Fibroblast of skin of back (primary cell): ENCODE data around the gene CBX2.

ENCODE experiments used
- DNase-seq: peaks from one replicate; pipeline ENCODE4 v3.0.0-alpha.2; 2013

Gene CBX2

GRCh38 chr17:79789943-79790804, 12.2 kb downstream of the CBX2 start:
- DNase-seq: no peak

DNA sequence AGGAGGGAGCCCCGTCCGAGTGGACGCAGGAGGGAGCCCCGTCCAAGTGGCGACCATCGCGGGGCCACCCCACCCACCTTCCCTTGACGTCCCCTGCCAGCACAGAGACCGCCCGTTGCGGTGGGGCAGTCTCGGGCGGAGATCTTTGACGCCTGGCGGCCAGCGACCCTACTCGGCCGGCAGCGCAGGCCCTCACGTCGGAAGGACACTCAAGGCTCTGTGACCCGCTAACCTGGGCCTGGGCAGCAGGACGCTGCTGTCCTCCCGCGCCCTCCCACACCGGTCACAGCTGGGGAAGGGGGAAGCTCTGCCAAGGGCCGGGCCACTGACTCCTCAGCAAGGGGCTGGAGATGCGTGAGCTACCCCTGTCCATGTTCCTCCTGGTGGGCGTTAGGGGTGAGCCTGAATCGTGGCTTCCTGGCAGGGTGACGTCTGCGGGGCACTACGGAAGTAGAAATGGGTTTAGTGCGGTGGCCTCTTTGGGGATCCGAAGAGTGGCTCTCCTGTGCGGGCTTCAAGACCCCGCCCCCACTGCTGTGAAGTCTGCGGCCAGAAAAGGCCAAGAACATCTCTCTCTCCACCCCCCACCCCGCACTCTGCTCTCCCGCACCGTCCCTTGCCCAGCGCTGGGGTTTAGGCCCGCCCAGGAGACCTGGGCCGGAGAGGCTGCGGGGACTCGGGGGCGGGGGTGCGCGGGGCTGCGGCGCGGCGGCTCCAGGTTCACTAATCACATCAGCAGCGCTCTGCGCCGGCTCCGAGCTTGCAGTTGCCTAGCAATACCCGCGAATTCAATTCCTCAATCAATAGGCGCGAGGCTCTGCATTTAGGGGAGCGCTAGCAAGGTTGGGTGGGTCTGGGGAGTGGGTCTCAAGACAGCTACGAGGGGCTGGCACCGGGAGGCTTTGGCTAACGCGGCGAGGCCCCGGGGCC, 13.1 kb downstream of the CBX2 start:
- DNase-seq: no peak

DNA sequence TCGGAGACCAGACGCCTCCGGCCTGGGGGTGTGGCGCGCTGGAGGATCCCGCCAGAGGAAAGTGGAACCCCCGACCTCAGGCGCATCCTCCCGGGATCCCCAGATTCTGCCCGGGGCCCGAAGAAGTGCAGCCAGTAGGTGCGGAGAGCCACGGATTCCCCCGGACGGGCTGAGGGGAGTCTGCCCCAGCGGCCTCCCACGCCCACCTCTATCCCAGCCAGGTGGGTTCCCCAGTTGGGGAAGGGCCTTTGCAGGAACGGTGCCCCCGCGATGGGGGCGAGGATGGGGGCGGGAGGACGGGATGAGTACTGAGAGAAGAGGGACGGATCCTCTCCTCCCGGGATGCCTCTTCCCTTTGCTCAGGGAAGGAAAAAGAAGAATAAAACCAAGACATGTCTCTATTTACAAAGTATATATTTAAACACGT, 13.8 kb downstream of the CBX2 start:
- no peak for DNase-seq

DNA sequence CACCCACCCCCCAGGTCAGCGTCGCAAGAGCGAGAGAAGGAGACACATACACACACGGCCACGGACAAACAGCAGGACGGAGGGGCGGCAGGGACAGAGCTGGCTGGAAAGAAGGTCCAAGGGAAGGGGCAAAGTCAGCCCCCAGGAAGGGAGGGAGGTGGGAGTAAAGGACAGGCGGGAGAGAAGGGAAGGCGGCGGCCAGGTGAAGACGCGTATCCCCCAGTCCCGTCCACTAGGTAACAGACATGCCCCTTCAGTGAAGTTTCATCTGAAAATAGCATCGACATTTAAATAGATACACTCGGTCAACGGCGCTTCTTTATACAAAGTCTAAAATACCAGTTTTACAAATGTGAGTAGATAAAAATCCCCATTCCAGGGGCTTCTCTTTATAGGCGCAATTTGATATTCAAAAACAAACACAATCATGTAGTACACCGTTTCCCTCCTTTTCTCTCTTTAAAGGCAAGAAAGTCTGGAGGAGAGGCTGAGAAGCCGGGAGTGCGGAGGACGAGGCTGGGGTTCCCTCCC, 14.5 kb downstream of the CBX2 start:
- no peak for DNase-seq

DNA sequence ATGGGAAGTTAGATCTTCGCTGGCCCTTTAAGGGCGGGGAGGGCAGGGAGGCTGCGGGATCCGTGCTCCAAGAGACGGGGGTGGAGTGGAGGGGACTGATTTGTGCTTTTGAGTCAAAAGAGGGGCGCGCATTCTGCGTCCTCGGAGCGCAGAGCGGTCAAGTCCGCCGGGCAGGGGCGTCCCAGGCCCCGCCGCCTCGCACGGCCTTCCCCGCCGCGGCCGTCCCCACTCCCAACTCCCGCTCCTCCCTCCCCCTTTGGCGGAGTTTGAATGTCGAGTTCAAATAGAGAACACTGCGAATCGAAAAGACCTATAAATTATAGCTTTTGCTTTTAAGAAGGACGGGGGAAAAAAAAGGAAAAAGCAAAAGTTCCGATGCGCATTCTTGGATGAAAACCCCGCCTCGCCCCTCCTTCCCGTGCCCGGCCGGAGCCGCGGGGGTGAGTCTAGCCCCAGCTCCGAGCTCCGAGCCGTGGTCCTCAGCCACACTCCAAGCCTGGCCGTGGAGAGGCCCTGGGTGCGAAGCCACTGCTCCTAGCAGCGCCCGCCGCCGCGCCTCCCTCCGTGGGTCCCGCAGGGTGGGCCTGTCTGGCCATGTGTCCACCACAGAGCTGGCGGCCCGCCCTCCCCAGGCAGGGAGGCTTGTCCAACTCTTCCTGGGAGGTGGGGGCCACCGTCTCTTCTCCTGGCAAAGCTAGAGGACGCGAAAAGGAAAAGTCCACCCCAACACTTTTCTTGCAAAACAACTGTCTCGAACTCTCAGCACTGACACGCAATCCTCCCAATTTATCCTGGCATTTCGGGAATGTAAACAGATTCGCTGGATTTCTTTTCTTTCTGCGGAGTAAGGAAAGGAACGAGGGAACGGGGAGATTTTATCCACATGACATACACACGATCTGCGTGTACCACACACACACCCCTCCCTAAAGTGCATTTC, 15.3 kb downstream of the CBX2 start:
- peak; percentile 88 for DNase-seq

GRCh38 chr17:79793924-79794304, 16.0 kb downstream of the CBX2 start:
- peak; percentile 61 for DNase-seq

- no peak for DNase-seq
Observed at GRCh38 chr17:79794659-79795511, 16.9 kb downstream of the CBX2 start.

DNA sequence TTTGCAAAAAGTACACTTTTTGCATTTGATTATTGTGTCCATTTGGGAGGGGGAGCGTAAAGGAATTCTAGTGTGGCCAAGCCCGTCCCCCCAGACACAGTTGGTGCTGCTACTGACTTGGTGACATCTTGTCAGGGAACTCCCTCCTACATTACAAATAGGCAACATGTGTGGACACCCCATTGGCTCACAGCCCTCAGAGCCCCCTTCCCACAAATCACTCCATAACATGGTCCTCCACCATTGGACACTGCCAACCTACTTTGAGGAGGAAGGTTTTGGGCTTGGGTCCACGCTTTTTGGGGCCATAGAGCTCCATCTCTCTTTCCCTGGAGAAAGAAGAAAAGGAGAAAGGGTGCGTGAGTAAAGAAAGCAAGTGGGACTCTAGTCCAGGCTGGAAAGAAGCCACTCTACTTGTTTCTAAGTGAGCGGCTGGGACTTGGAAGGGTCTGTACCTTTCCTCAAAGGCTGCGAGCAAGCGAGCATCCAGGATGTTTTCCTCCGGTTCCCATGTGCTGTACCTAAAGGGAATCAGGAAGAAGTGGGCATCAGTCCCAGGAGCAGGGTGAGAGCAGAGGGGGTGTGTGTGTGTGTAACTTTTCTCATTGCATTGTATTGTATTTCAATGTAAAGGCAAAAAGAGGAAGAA, 18.0 kb downstream of the CBX2 start:
- DNase-seq: no peak

DNA sequence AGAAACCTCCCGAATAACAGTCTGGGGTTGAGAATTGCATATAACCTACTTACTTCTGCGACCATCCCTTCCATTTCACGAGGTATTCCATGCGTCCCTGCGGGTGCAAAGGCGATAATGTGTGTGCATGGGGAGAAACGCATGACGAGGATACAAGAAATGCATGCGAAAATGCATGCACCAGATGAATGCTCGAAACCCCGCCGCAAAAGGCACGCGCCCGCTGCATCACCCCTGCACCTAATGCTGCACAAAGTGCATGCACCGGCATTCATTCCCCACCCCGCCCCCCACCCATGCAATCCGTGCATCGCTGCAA, 18.5 kb downstream of the CBX2 start:
- no peak for DNase-seq

GRCh38 chr17:79796763-79797491, 19.0 kb downstream of the CBX2 start, which contains the start of gene CBX8:
Gene CBX8 (minus strand): TSS chr17:79797077. CDS start chr17:79796998, 79 bp downstream.
- DNase-seq: peak; percentile 98

GRCh38 chr17:79797492-79798298, 19.7 kb downstream of the CBX2 start:
- no peak for DNase-seq

GRCh38 chr17:79798299-79799173, 20.6 kb downstream of the CBX2 start:
- no peak for DNase-seq

GRCh38 chr17:79799174-79799537, 21.2 kb downstream of the CBX2 start:
- no peak for DNase-seq

GRCh38 chr17:79799538-79800324, 21.8 kb downstream of the CBX2 start:
- DNase-seq: no peak

DNA sequence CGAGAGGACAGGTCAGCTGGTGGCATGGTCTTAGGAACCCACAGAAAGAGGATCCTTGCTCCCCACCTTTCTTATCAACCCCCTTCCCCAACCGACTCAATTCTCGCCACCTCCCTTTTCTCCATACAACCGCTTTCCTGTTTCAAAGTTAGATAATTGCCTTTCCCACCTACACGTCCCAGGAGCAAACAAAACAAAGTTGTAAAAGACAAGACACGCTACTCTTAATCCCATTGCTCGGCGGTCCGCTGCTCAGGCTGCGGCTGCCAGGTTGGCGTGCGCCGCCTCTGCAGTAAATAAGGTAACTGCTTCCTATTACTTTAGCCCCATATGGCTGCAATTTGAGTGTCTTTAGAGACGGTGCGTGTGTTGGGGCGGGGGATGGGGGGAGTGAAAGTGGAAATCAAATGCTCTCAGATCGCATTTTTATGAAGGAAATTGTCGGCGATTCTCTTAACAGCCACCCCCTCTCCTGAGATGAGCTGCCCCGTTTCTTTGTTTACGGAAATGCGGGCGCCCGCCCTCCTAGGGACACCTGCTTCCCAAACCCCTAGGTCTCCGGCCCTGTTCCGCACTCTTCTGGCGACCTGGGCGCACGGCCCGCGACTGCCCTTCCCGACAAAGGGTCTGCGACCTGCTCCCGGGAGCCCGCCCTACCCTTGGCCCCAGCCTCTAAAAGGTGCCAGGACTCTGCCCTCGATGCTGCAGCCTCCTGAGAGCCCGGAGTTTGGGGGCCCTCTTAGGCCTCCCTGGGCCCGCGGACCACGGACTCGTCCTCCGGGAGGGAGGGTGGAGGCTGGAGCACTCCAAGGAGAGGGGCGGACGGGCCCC, 22.6 kb downstream of the CBX2 start:
- peak; percentile 52 for DNase-seq
